ENCODE data around the gene FBLN2.

DNA sequence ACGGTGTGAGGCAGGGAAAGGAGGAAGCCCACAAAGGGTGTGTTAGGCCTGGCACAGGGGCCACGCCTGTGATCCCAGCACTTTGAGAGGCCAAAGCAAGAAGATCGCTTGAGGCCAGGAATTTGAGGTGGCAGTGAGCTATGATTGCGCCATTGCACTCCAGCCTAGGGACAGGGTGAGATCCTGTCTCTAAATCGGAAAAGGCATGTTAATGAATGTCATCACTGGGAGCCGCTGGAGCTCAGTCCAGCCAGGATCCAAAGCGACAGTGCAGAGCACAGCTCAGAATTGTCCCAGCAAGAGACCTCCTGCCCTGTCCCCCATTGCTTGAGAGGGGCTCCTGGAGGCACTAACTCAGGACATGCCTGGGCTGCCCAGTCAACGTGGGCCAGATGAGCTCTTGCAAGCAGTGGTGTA is 15.0 kb upstream of the FBLN2 start:
- TF ChIP-seq, protein P1, sequence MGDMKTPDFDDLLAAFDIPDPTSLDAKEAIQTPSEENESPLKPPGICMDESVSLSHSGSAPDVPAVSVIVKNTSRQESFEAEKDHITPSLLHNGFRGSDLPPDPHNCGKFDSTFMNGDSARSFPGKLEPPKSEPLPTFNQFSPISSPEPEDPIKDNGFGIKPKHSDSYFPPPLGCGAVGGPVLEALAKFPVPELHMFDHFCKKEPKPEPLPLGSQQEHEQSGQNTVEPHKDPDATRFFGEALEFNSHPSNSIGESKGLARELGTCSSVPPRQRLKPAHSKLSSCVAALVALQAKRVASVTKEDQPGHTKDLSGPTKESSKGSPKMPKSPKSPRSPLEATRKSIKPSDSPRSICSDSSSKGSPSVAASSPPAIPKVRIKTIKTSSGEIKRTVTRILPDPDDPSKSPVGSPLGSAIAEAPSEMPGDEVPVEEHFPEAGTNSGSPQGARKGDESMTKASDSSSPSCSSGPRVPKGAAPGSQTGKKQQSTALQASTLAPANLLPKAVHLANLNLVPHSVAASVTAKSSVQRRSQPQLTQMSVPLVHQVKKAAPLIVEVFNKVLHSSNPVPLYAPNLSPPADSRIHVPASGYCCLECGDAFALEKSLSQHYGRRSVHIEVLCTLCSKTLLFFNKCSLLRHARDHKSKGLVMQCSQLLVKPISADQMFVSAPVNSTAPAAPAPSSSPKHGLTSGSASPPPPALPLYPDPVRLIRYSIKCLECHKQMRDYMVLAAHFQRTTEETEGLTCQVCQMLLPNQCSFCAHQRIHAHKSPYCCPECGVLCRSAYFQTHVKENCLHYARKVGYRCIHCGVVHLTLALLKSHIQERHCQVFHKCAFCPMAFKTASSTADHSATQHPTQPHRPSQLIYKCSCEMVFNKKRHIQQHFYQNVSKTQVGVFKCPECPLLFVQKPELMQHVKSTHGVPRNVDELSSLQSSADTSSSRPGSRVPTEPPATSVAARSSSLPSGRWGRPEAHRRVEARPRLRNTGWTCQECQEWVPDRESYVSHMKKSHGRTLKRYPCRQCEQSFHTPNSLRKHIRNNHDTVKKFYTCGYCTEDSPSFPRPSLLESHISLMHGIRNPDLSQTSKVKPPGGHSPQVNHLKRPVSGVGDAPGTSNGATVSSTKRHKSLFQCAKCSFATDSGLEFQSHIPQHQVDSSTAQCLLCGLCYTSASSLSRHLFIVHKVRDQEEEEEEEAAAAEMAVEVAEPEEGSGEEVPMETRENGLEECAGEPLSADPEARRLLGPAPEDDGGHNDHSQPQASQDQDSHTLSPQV (IDR thresholded peaks at IDR 0.05): no peak
- TF ChIP-seq, protein P2, sequence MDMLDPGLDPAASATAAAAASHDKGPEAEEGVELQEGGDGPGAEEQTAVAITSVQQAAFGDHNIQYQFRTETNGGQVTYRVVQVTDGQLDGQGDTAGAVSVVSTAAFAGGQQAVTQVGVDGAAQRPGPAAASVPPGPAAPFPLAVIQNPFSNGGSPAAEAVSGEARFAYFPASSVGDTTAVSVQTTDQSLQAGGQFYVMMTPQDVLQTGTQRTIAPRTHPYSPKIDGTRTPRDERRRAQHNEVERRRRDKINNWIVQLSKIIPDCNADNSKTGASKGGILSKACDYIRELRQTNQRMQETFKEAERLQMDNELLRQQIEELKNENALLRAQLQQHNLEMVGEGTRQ (IDR thresholded peaks at IDR 0.05; ENCODE audit: borderline replicate concordance, low read depth, low read length): no peak
- no peak for TF ChIP-seq E2F8 (IDR thresholded peaks at IDR 0.05; ENCODE audit: low read depth, partially characterized antibody)

All from GM12878 (cell line).